K562 (cell line): Measurements from ENCODE around the gene TTC39A. TPM values are rescaled to one million over a fixed set of nuclear protein-coding genes. Genes with fewer than 3 reads are reported as not detected.

ENCODE experiments used
- ATAC-seq: fragments of 200-7000 bp; cut with Tn5 transposase; 3 replicates; pipeline ENCODE4 v1.9.1; 2020; ENCODE audit warnings: moderate library complexity
- BruUV-seq: library from RNA; stranded (reverse); fragments of 400-500 nt; replicated peaks from 2 replicates; lab custom pipeline; 2021; lab: Mats Ljungman, UMichigan
- CTCF ChIA-PET: fragments of 300-600 bp; formaldehyde crosslinking; extraction: SDS; loops from one replicate; lab custom pipeline; 2021; ENCODE audit warnings: low intra/inter-chr PET ratio; lab: Yijun Ruan, JAX
- POLR2A ChIA-PET: fragments of 300-600, 350-650 bp; sonication (Branson Sonifier 250); formaldehyde crosslinking; extraction: SDS; loops from one replicate; lab custom pipeline; 2021; ENCODE audit warnings: antibody characterized with exemption, inconsistent platforms; lab: Yijun Ruan, JAX
- DNase-seq, 4 experiments: peaks; one replicate each; pipeline versions ENCODE4 v3.0.0 to v3.0.0-alpha.2; 2011 to 2018; ENCODE audit warnings: low spot score in 3 of 4, mixed read lengths in 3 of 4; ENCODE audit errors: extremely low read depth in 1 of 4
- FAIRE-seq: peaks from 2 replicates; lab custom pipeline; 2011; peaks lifted over from hg19 to GRCh38; lab: Jason Lieb, UNC
- H2AFZ ChIP-seq: 2 replicates; pipeline ENCODE4 v1.6.0; 2011; ENCODE audit warnings: low read depth, low read length, control low read depth, inconsistent platforms
- H3K27ac ChIP-seq: fragments of 200-600 bp; 3 replicates; pipeline ENCODE4 v1.8.0; 2011; ENCODE audit warnings: low read depth, mild to moderate bottlenecking, control low read depth, inconsistent platforms, low read length, moderate library complexity, mixed read lengths; ENCODE audit errors: extremely low read depth
- H3K27me3 ChIP-seq, 2 experiments: fragments of 300-600 bp in 1 of 2; 2 replicates in 1 of 2; 3 replicates in 1 of 2; pipeline versions ENCODE4 v1.6.0 to v1.8.0; 2011; ENCODE audit warnings: inconsistent platforms in 2 of 2, low read length in 2 of 2, mild to moderate bottlenecking in 1 of 2, mixed read lengths in 1 of 2, moderate library complexity in 1 of 2; ENCODE audit not compliant: control insufficient read depth in 2 of 2, insufficient read depth in 2 of 2
- H3K36me3 ChIP-seq: fragments of 300-600 bp; 3 replicates; pipeline ENCODE4 v1.8.0; 2011; ENCODE audit warnings: mild to moderate bottlenecking, low read length, inconsistent platforms; ENCODE audit not compliant: control insufficient read depth, insufficient read depth
- H3K4me1 ChIP-seq, 2 experiments: fragments of 200-600 bp in 1 of 2; replicated peaks in 1 of 2; 2 replicates in 1 of 2; 3 replicates in 1 of 2; pipeline versions ENCODE4 v1.5.1 to v1.8.0; 2011; ENCODE audit warnings: inconsistent platforms in 2 of 2, low read length in 2 of 2, mild to moderate bottlenecking in 1 of 2, mixed read lengths in 1 of 2, moderate library complexity in 1 of 2; ENCODE audit not compliant: control insufficient read depth in 2 of 2, insufficient read depth in 2 of 2
- H3K4me2 ChIP-seq: 2 replicates; pipeline ENCODE4 v1.6.1; 2011; ENCODE audit warnings: low read length, control low read depth, inconsistent platforms, mixed read lengths; ENCODE audit not compliant: insufficient read depth
- H3K4me3 ChIP-seq: fragments of 200-600 bp; sonication (generic), shearing (Covaris generic); 2 replicates; pipeline ENCODE4 v1.5.1; 2016; ENCODE audit warnings: control low read depth, inconsistent platforms
- H3K79me2 ChIP-seq: fragments of 200-600 bp; 3 replicates; pipeline ENCODE4 v1.8.0; 2011; ENCODE audit warnings: low read length, inconsistent platforms; ENCODE audit not compliant: control insufficient read depth, insufficient read depth
- H3K9ac ChIP-seq, 2 experiments: 2 replicates each; pipeline versions ENCODE4 v1.6.0 to v1.6.1; 2011; ENCODE audit warnings: low read depth in 2 of 2, low read length in 2 of 2, control low read depth in 1 of 2, inconsistent platforms in 1 of 2, mild to moderate bottlenecking in 1 of 2, mixed read lengths in 1 of 2; ENCODE audit not compliant: insufficient read depth in 1 of 2
- H3K9me1 ChIP-seq: one replicate; pipeline ENCODE4 v1.6.0; 2011; ENCODE audit warnings: inconsistent platforms, mild to moderate bottlenecking, low read length, moderate library complexity; ENCODE audit not compliant: control insufficient read depth, insufficient read depth
- H3K9me3 ChIP-seq: replicated peaks from 2 replicates; pipeline ENCODE4 v1.5.1; 2011; ENCODE audit warnings: low read depth, low read length, inconsistent platforms; ENCODE audit not compliant: control insufficient read depth, insufficient read depth
- H4K20me1 ChIP-seq: replicated peaks from 2 replicates; pipeline ENCODE4 v1.6.1; 2011; ENCODE audit warnings: low read length, inconsistent platforms, mixed read lengths; ENCODE audit not compliant: control insufficient read depth, insufficient read depth
- SRF ChIP-seq, 2 experiments: fragments of 250-450, 450-650 bp in 1 of 2; sonication (Bioruptor Pico) in 1 of 2; sonication (generic) in 1 of 2; formaldehyde crosslinking; IDR thresholded peaks; 2 replicates each; pipeline versions ENCODE4 v1.5.0 to v1.5.1; 2020 to 2022; ENCODE audit warnings: mild to moderate bottlenecking in 1 of 2, missing genetic modification reagents in 1 of 2
- WGBS: fragments of 100-300 bp; shearing (Covaris generic); methylation state at CpG from one replicate; pipeline ENCODE4 v1.1.6; 2016; ENCODE audit warnings: low coverage, mixed read lengths; ENCODE audit not compliant: insufficient coverage; ENCODE audit errors: missing lambda C conversion rate; 5-methylcytosine and 5-hydroxymethylcytosine counted together
- in situ Hi-C: fragments of 300-500 bp; cut with MboI; formaldehyde crosslinking; loops from 4 replicates; pipeline ENCODE4 v1.15.0; 2018; ENCODE audit warnings: inconsistent platforms, mixed read lengths
- intact Hi-C: fragments of 100-400 bp; cut with micrococcal nuclease; formaldehyde crosslinking; loops from 2 replicates; pipeline ENCODE4 v1.14.2; 2022
- polyA plus RNA-seq, 8 experiments: library from polyadenylated mRNA; depleted of rRNA in 4 of 8; stranded (reverse) in 5 of 8; unstranded in 3 of 8; fragments of >200 nt; fragmentation: Nextera tagmentation in 2 of 8; fragmentation: Illumina TruSeq in 1 of 8; extraction: Ambion mirVana in 2 of 8; extraction: Trizol in 1 of 8; gene quantifications; 2 replicates each; pipeline versions ENCODE4 v1.2.1 to v1.2.3, GENCODE V29; 2011 to 2014; ENCODE audit warnings: inconsistent platforms in 1 of 8, missing spikeins in 1 of 8
- total RNA-seq, 7 experiments: library from RNA; depleted of rRNA in 6 of 7; stranded (reverse); fragments of >200 nt in 6 of 7; fragmentation: Illumina TruSeq in 2 of 7; extraction: Trizol in 2 of 7; gene quantifications; 2 replicates each; pipeline versions ENCODE4 v1.2.1 to v1.2.3, GENCODE V29; 2011 to 2021; ENCODE audit warnings: low replicate concordance in 1 of 7
- TF ChIP-seq, protein P1 (sequence below): sonication (generic); formaldehyde crosslinking; IDR thresholded peaks from 2 replicates; pipeline ENCODE4 v1.9.0; 2022; ENCODE audit warnings: mild to moderate bottlenecking, missing genetic modification reagents
- TF ChIP-seq, protein P2 (sequence below): fragments of 200-800 bp; sonication (Bioruptor generic); IDR thresholded peaks from 2 replicates; pipeline ENCODE4 v1.6.1; 2017; ENCODE audit warnings: missing genetic modification characterization, missing compliant biosample characterization

The TTC39A gene
- total and polyA plus RNA-seq, 9 of the 15 experiments (the other 6 are each of a cell fraction or from before 2014, with no cell fraction given): 0.18 to 0.82 (median 0.35) TPM

DNA sequence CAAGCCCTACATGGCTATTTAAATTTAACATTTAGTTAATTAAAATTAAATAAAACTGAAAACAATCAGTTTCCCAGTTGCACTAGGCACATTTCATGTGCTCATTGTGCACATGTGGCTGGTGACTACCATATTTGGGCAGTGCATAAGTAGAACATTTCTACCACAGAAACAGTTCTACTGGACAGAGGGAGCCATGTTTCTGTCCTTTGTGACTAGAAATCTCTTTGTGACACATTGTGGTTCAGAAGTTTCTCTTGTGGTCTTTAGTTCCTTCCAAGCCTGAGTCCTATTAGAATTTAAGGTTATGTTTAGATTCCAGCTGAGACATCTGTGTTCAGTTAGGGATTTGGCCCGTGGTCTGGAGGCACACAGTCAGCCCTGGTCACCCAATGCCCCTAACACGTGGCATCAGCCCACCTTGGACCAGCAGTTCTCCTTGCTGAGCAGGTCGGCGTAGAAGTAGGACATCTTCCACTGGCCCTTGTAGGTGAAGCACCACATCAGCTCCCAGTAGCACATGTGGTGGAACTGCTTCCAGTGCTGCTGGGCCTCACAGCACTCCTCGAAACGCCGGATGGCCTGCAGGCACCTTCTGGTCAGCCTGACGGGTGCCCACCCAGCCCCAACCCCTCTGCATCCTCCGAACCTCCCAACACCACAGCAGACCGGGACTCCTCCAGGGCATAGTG lies 29.1 kb downstream of the TTC39A start:
- no peaks in the 10 kb centered on the region for H3K9me1 ChIP-seq
- no peaks in the 10 kb centered on the region for H3K27me3 ChIP-seq
- peak overlapping the region; percentile 63; the same call in 1 of the 2 replicates for H2AFZ ChIP-seq
- ATAC-seq (no peak), DNase-seq (no peak), FAIRE-seq (no peak)
- no peak overlapping the region for H3K4me3 ChIP-seq
- H3K9ac ChIP-seq: peak overlapping the region in 1 of 2 experiments; percentile 62; a peak in 2 of 4 replicates
- H3K36me3 ChIP-seq: no peaks in the 10 kb centered on the region
- H3K27ac ChIP-seq: no peak overlapping the region
- intact Hi-C loops (no loop called here), in situ Hi-C loops (no loop called here)
- no peaks in the 10 kb centered on the region for H4K20me1 ChIP-seq
- 60% methylated on average over 8 of the region's 10 CpGs for WGBS
- ChIA-PET CTCF (no interaction called here), POLR2A (no interaction called here)
- H3K4me1 ChIP-seq: peaks cover 16 to 57% of the 10 kb centered on the region in 2 experiments; a peak in 4 of 5 replicates
- no peaks in the 10 kb centered on the region for H3K79me2 ChIP-seq
- no peaks in the 10 kb centered on the region for H3K9me3 ChIP-seq
- H3K4me2 ChIP-seq: no peak overlapping the region
- no TSS peak for BruUV-seq
- TF ChIP-seq, protein P1, sequence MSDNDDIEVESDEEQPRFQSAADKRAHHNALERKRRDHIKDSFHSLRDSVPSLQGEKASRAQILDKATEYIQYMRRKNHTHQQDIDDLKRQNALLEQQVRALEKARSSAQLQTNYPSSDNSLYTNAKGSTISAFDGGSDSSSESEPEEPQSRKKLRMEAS (CRISPR knock-in tag): peak; percentile 58; the same call in 1 of the 2 replicates
- TF ChIP-seq, protein P2, sequence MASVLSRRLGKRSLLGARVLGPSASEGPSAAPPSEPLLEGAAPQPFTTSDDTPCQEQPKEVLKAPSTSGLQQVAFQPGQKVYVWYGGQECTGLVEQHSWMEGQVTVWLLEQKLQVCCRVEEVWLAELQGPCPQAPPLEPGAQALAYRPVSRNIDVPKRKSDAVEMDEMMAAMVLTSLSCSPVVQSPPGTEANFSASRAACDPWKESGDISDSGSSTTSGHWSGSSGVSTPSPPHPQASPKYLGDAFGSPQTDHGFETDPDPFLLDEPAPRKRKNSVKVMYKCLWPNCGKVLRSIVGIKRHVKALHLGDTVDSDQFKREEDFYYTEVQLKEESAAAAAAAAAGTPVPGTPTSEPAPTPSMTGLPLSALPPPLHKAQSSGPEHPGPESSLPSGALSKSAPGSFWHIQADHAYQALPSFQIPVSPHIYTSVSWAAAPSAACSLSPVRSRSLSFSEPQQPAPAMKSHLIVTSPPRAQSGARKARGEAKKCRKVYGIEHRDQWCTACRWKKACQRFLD: no peak
- TF ChIP-seq SRF (CRISPR knock-in tag; IDR thresholded peaks at IDR 0.05): peak in 1 of 2 experiments; percentile 85; a peak in 1 of 4 replicates
